ENCODE data around the gene SLC35E2B. TPM values are rescaled to one million over a fixed set of nuclear protein-coding genes. Genes with fewer than 3 reads are reported as not detected.

SLC35E2B gene
- total RNA-seq, 1 donor from 2014 or later, result 45.1 TPM

DNA sequence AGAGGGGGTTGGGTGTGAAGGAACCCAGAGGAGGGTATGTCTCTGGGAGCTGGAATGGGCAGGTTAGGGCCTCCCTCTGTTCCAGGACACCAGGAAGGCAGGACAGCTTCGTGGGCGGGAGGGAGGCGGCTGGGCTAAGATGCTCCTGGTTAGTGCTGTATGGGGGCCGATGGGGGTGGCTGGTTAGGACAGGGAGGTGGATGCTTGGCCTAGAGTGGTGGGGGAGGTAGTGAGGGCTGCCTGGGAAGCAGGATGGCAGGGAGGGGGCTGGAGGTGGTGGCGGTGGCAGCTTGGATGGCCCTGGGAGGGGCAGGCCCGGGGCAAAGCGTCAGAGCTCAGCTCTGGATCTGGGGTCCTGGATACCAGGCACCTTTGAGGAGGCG is 66.8 kb downstream of the SLC35E2B start:
- TF ChIP-seq, protein P1, sequence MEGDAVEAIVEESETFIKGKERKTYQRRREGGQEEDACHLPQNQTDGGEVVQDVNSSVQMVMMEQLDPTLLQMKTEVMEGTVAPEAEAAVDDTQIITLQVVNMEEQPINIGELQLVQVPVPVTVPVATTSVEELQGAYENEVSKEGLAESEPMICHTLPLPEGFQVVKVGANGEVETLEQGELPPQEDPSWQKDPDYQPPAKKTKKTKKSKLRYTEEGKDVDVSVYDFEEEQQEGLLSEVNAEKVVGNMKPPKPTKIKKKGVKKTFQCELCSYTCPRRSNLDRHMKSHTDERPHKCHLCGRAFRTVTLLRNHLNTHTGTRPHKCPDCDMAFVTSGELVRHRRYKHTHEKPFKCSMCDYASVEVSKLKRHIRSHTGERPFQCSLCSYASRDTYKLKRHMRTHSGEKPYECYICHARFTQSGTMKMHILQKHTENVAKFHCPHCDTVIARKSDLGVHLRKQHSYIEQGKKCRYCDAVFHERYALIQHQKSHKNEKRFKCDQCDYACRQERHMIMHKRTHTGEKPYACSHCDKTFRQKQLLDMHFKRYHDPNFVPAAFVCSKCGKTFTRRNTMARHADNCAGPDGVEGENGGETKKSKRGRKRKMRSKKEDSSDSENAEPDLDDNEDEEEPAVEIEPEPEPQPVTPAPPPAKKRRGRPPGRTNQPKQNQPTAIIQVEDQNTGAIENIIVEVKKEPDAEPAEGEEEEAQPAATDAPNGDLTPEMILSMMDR (IDR thresholded peaks at IDR 0.05; ENCODE audit: insufficient read depth, low read depth, low read length), result no peak
- TF ChIP-seq EZH2 (IDR thresholded peaks at IDR 0.05; ENCODE audit: insufficient read depth, low read length), result no peak
- Histone ChIP-seq H3K4me1 (ENCODE audit: insufficient read depth, low read length) (peaks cover 9% of the 10 kb centered on the region), H3K36me3 (ENCODE audit: insufficient read depth, low read length) (no peaks in the 10 kb centered on the region), H3K27ac (ENCODE audit: low read depth, low read length) (no peak overlapping the region), H3K9ac (ENCODE audit: low read length) (no peak overlapping the region), H3K27me3 (ENCODE audit: insufficient read depth, low read length) (no peaks in the 10 kb centered on the region), H3K4me2 (ENCODE audit: low read length) (no peak overlapping the region), H3K79me2 (ENCODE audit: insufficient read depth, low read length) (no peaks in the 10 kb centered on the region), H3K9me3 (ENCODE audit: insufficient read depth, low read depth, low read length) (no peaks in the 10 kb centered on the region), H4K20me1 (ENCODE audit: insufficient read depth, low read length) (peaks cover 27% of the 10 kb centered on the region), H3K4me3 (ENCODE audit: insufficient read depth, low read depth, low read length) (no peak overlapping the region), H2AFZ (ENCODE audit: low read depth, low read length) (no peak overlapping the region)
- Mint-ChIP-seq H3K4me1 (ENCODE audit: low read depth, unreplicated experiment) (peaks cover 8% of the 10 kb centered on the region), H3K9me3 (ENCODE audit: unreplicated experiment) (no peaks in the 10 kb centered on the region), H3K36me3 (ENCODE audit: low read depth, unreplicated experiment) (no peaks in the 10 kb centered on the region), H3K27me3 (ENCODE audit: low read depth, unreplicated experiment) (no peaks in the 10 kb centered on the region), H3K27ac (ENCODE audit: unreplicated experiment) (no peak overlapping the region), H3K4me3 (ENCODE audit: unreplicated experiment) (no peak overlapping the region)
- no peak for FAIRE-seq
- DNase-seq (ENCODE audit: low read depth), result no peak

DNA sequence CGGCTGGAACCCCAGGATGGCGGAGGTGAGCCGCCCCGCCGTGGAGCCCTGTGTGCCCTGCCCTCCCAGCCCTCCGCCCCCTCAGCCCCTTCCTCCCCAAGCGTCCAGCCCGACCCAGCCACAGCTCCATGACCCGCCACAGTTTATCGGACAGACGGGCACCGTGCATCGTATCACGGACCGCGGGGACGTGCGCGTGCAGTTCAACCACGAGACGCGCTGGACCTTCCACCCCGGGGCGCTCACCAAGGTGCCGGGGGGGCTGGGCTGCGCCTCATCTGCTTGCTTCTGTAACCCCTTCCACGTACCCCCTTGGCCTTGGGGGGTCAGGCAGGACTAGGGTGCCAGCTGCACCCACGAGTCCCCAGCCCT is 67.2 kb downstream of the SLC35E2B start:
- FAIRE-seq, result no peak
- H3K4me3 ChIP-seq (ENCODE audit: insufficient read depth, low read depth, low read length), result no peak overlapping the region
- H2AFZ ChIP-seq (ENCODE audit: low read depth, low read length), result no peak overlapping the region
- no peak overlapping the region for H3K27ac ChIP-seq (ENCODE audit: low read depth, low read length)
- no peak for DNase-seq (ENCODE audit: low read depth)
- H3K4me2 ChIP-seq (ENCODE audit: low read length), result no peak overlapping the region
- H3K9me3 ChIP-seq (ENCODE audit: insufficient read depth, low read depth, low read length), result no peaks in the 10 kb centered on the region
- no peaks in the 10 kb centered on the region for H3K36me3 Mint-ChIP-seq (ENCODE audit: low read depth, unreplicated experiment)
- peaks cover 8% of the 10 kb centered on the region for H3K4me1 Mint-ChIP-seq (ENCODE audit: low read depth, unreplicated experiment)
- peaks cover 9% of the 10 kb centered on the region for H3K4me1 ChIP-seq (ENCODE audit: insufficient read depth, low read length)
- no peaks in the 10 kb centered on the region for H3K27me3 Mint-ChIP-seq (ENCODE audit: low read depth, unreplicated experiment)
- no peaks in the 10 kb centered on the region for H3K79me2 ChIP-seq (ENCODE audit: insufficient read depth, low read length)
- no peak overlapping the region for H3K9ac ChIP-seq (ENCODE audit: low read length)
- H3K9me3 Mint-ChIP-seq (ENCODE audit: unreplicated experiment), result no peaks in the 10 kb centered on the region
- H3K27me3 ChIP-seq (ENCODE audit: insufficient read depth, low read length), result no peaks in the 10 kb centered on the region
- peaks cover 32% of the 10 kb centered on the region for H4K20me1 ChIP-seq (ENCODE audit: insufficient read depth, low read length)
- no peak overlapping the region for H3K27ac Mint-ChIP-seq (ENCODE audit: unreplicated experiment)
- TF ChIP-seq, protein P1 (IDR thresholded peaks at IDR 0.05; ENCODE audit: insufficient read depth, low read depth, low read length), result no peak
- TF ChIP-seq EZH2 (IDR thresholded peaks at IDR 0.05; ENCODE audit: insufficient read depth, low read length), result no peak
- no peaks in the 10 kb centered on the region for H3K36me3 ChIP-seq (ENCODE audit: insufficient read depth, low read length)
- H3K4me3 Mint-ChIP-seq (ENCODE audit: unreplicated experiment), result no peak overlapping the region

DNA sequence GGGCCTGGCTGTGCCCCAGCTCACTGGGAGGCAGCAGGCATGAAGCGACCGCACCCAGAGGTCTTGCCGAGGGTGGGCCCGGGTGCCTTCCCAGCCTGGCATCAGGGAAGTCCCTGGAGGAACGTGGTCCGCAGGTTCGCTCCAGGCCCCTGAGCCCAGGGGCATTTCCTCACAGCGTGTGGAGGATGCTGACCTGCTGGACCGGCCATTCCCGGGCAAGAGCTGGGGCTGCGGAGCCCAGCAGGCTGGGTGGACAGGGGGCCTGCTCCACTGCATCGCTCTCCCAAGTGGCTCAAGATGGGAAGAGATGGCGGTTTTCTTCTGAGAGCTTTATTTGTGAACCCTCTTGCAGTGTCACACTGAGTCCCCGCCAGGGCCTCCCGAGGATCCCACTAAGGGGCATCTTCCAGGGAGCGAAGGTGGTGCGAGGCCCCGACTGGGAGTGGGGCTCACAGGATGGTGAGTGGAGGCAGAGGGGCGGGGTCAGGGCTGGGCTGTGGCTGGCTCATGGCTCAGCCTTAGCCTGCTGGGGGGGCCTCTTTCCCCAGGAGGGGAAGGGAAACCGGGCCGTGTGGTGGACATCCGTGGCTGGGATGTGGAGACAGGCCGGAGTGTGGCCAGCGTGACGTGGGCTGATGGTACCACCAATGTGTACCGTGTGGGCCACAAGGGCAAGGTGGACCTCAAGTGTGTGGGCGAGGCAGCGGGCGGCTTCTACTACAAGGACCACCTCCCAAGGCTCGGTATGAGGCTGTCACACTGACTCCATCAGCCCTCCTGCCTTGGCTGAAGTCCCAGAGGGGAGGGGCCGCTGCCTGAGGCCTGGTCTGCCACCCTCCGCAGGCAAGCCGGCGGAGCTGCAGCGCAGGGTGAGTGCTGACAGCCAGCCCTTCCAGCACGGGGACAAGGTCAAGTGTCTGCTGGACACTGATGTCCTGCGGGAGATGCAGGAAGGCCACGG is 67.9 kb downstream of the SLC35E2B start:
- Histone ChIP-seq H3K4me1 (ENCODE audit: insufficient read depth, low read length) (peaks cover 9% of the 10 kb centered on the region), H2AFZ (ENCODE audit: low read depth, low read length) (no peak overlapping the region), H3K9ac (ENCODE audit: low read length) (no peak overlapping the region), H3K4me2 (ENCODE audit: low read length) (no peak overlapping the region), H3K36me3 (ENCODE audit: insufficient read depth, low read length) (no peaks in the 10 kb centered on the region), H3K27me3 (ENCODE audit: insufficient read depth, low read length) (no peaks in the 10 kb centered on the region), H3K27ac (ENCODE audit: low read depth, low read length) (no peak overlapping the region), H3K9me3 (ENCODE audit: insufficient read depth, low read depth, low read length) (no peaks in the 10 kb centered on the region), H4K20me1 (ENCODE audit: insufficient read depth, low read length) (peaks cover 38% of the 10 kb centered on the region), H3K79me2 (ENCODE audit: insufficient read depth, low read length) (no peaks in the 10 kb centered on the region), H3K4me3 (ENCODE audit: insufficient read depth, low read depth, low read length) (no peak overlapping the region)
- Mint-ChIP-seq H3K4me1 (ENCODE audit: low read depth, unreplicated experiment) (peaks cover 8% of the 10 kb centered on the region), H3K9me3 (ENCODE audit: unreplicated experiment) (no peaks in the 10 kb centered on the region), H3K27me3 (ENCODE audit: low read depth, unreplicated experiment) (no peaks in the 10 kb centered on the region), H3K4me3 (ENCODE audit: unreplicated experiment) (no peak overlapping the region), H3K27ac (ENCODE audit: unreplicated experiment) (no peak overlapping the region), H3K36me3 (ENCODE audit: low read depth, unreplicated experiment) (no peaks in the 10 kb centered on the region)
- DNase-seq (ENCODE audit: low read depth) (no peak), FAIRE-seq (no peak)
- TF ChIP-seq, protein P1 (IDR thresholded peaks at IDR 0.05; ENCODE audit: insufficient read depth, low read depth, low read length), result no peak
- TF ChIP-seq EZH2 (IDR thresholded peaks at IDR 0.05; ENCODE audit: insufficient read depth, low read length), result no peak
